Calu3 (cell line): Measurements from ENCODE around the gene BLVRB. TPM values are rescaled to one million over a fixed set of nuclear protein-coding genes. Genes with fewer than 3 reads are reported as not detected.

Experiments used
- BruUV-seq: library from RNA; stranded (reverse); fragments of 400-500 nt; replicated peaks from 2 replicates; lab custom pipeline; 2021; lab: Mats Ljungman, UMichigan
- CTCF ChIA-PET: fragments of 300-600 bp; sonication (Branson Sonifier 250); formaldehyde crosslinking; loops from one replicate; lab custom pipeline; 2022; ENCODE audit warnings: antibody characterized with exemption; lab: Charles Lee
- DNase-seq: peaks from one replicate; pipeline ENCODE4 v3.0.0; 2022
- H3K27ac Mint-ChIP-seq: one replicate; pipeline ENCODE4 v1.8.0; 2022; ENCODE audit warnings: mixed read lengths; ENCODE audit not compliant: unreplicated experiment
- H3K27me3 Mint-ChIP-seq: one replicate; pipeline ENCODE4 v1.8.0; 2022; ENCODE audit warnings: mixed read lengths; ENCODE audit not compliant: unreplicated experiment
- H3K36me3 Mint-ChIP-seq: one replicate; pipeline ENCODE4 v1.8.0; 2022; ENCODE audit warnings: mild to moderate bottlenecking, moderate library complexity, mixed read lengths; ENCODE audit not compliant: insufficient read depth, unreplicated experiment
- H3K4me1 Mint-ChIP-seq: one replicate; pipeline ENCODE4 v1.8.0; 2022; ENCODE audit warnings: mild to moderate bottlenecking, low read depth, mixed read lengths; ENCODE audit not compliant: unreplicated experiment
- H3K4me3 Mint-ChIP-seq: one replicate; pipeline ENCODE4 v1.8.0; 2022; ENCODE audit warnings: mild to moderate bottlenecking, low read depth, moderate library complexity, mixed read lengths; ENCODE audit not compliant: unreplicated experiment
- H3K9me3 Mint-ChIP-seq: one replicate; pipeline ENCODE4 v1.8.0; 2022; ENCODE audit warnings: low read depth, mixed read lengths; ENCODE audit not compliant: unreplicated experiment
- CTCF ChIP-seq: fragments of 200-600 bp; IDR thresholded peaks from one replicate; pipeline ENCODE4 v1.8.0; 2022; ENCODE audit warnings: antibody characterized with exemption; ENCODE audit not compliant: unreplicated experiment
- intact Hi-C: fragments of 100-400 bp; cut with micrococcal nuclease; formaldehyde crosslinking; loops from one replicate; pipeline ENCODE4 v1.10.0; 2022; ENCODE audit not compliant: unreplicated experiment
- total RNA-seq: library from RNA; stranded (reverse); gene quantifications from 2 replicates; pipeline ENCODE4 v1.2.3, GENCODE V29; 2022

BLVRB gene
- total RNA-seq, 1 experiment from 2014 or later = 107 TPM

- no TSS peak for BruUV-seq
Observed at GRCh38 chr19:40471111-40471510, 5.6 kb upstream of the BLVRB start.

GRCh38 chr19:40469011-40469410 is 3.5 kb upstream of the BLVRB start:
- Mint-ChIP-seq H3K4me3 (no peak overlapping the region), H3K27ac (no peak overlapping the region), H3K4me1 (peaks cover 21% of the 10 kb centered on the region), H3K9me3 (no peaks in the 10 kb centered on the region), H3K27me3 (peaks cover 17% of the 10 kb centered on the region), H3K36me3 (peaks cover 24% of the 10 kb centered on the region)
- intact Hi-C loops = loop anchor here (10.0 kb wide), 1 partner anchor 126 kb away; no protein-coding TSS in a partner anchor
- TF ChIP-seq CTCF = no peak
- CTCF ChIA-PET = no interaction called here
- no TSS peak for BruUV-seq
- no peak for DNase-seq

More at GRCh38 chr19:40471111-40471510, 5.6 kb upstream of the BLVRB start:
- no peak overlapping the region for H3K4me3 Mint-ChIP-seq
- DNase-seq = no peak
- no peaks in the 10 kb centered on the region for H3K9me3 Mint-ChIP-seq
- intact Hi-C loops = no loop called here
- peaks cover 3% of the 10 kb centered on the region for H3K36me3 Mint-ChIP-seq
- CTCF ChIA-PET = interaction anchor here (0.8 kb wide), 1 partner anchor 279 kb away, joined by 6 read pairs; no protein-coding TSS in a partner anchor
- no peak for TF ChIP-seq CTCF
- peaks cover 8% of the 10 kb centered on the region for H3K4me1 Mint-ChIP-seq
- H3K27me3 Mint-ChIP-seq = peaks cover 12% of the 10 kb centered on the region
- H3K27ac Mint-ChIP-seq = no peak overlapping the region

- Mint-ChIP-seq H3K27me3 (peaks cover 17% of the 10 kb centered on the region), H3K27ac (peak within 1 kb of the TSS; percentile 20), H3K9me3 (no peaks in the 10 kb centered on the region), H3K4me3 (peak within 1 kb of the TSS; percentile 99), H3K4me1 (peaks cover 32% of the 10 kb centered on the region), H3K36me3 (peaks cover 25% of the 10 kb centered on the region)
- TF ChIP-seq CTCF = no peak
- CTCF ChIA-PET = interaction anchor here (1.1 to 3.8 kb wide), 2 partner anchors 46 to 168 kb away, joined by 4 to 29 read pairs; no protein-coding TSS in a partner anchor
- intact Hi-C loops = loop anchor here (10.0 kb wide), 1 partner anchor 128 kb away; no protein-coding TSS in a partner anchor
- no peak for DNase-seq
- no TSS peak for BruUV-seq
Observed at GRCh38 chr19:40466985-40467734, 1.6 kb upstream of the BLVRB start, which contains the start of gene SPTBN4. SPTBN4 (plus strand) TSS chr19:40467001; CDS start chr19:40472622, 5,621 bp downstream.

GRCh38 chr19:40466219-40466984 is 857 bp upstream of the BLVRB start:
- no peak for TF ChIP-seq CTCF
- Mint-ChIP-seq H3K4me1 (peaks cover 32% of the 10 kb centered on the region), H3K36me3 (peaks cover 25% of the 10 kb centered on the region), H3K9me3 (no peaks in the 10 kb centered on the region), H3K4me3 (peak overlapping the region; percentile 99), H3K27me3 (peaks cover 17% of the 10 kb centered on the region), H3K27ac (peak overlapping the region; percentile 20)
- intact Hi-C loops = loop anchor here (10.0 kb wide), 1 partner anchor 128 kb away; no protein-coding TSS in a partner anchor
- no TSS peak for BruUV-seq
- CTCF ChIA-PET = interaction anchor here (0.7 to 3.8 kb wide), 10 partner anchors 19 to 169 kb away, joined by 3 to 29 read pairs (median 4); partner anchors contain the start of gene SERTAD1
- no peak for DNase-seq
